Transverse colon (tissue), 4 donors: ENCODE results near the gene AKR7A2.

Experiments
- CTCF ChIP-seq, 5 experiments: fragments of 200-600 bp in 3 of 5; fragments of 450-650 bp in 2 of 5; sonication (generic) in 3 of 5; IDR thresholded peaks; 1 replicate in 2 of 5; 2 replicates in 3 of 5; pipeline ENCODE4 v1.5.1; 2016 to 2017; ENCODE audit warnings: antibody characterized with exemption in 5 of 5, inconsistent platforms in 3 of 5, mild to moderate bottlenecking in 2 of 5, moderate library complexity in 1 of 5
- EP300 ChIP-seq: sonication (generic); formaldehyde crosslinking; IDR thresholded peaks from one replicate; pipeline ENCODE4 v1.6.1; 2017; ENCODE audit warnings: antibody characterized with exemption, low read depth
- POLR2A ChIP-seq: fragments of 450-650 bp; IDR thresholded peaks from one replicate; pipeline ENCODE4 v1.6.1; 2016; ENCODE audit warnings: antibody characterized with exemption, mild to moderate bottlenecking, moderate library complexity
- POLR2AphosphoS5 ChIP-seq, 3 donors: sonication (generic); formaldehyde crosslinking; IDR thresholded peaks; one replicate each; pipeline ENCODE4 v1.6.1; 2016; ENCODE audit warnings: antibody characterized with exemption in 3 of 3

GRCh38 chr1:19311931-19312781, at the start of gene AKR7A2, which contains the start of gene SLC66A1:
- peak; percentile 54 for TF ChIP-seq POLR2A
- peak in 3 of 5 experiments; percentile 12 to 43 (median 40) for TF ChIP-seq CTCF (IDR thresholded peaks at IDR 0.05)
- TF ChIP-seq EP300 = no peak
- peak; percentile 76 to 95 (median 95) for TF ChIP-seq POLR2AphosphoS5 (IDR thresholded peaks at IDR 0.05)
